ENCODE results near the gene CALY. TPM values are rescaled to one million over a fixed set of nuclear protein-coding genes. Genes with fewer than 3 reads are reported as not detected.

CALY gene
- total RNA-seq, 3 donors from 2014 or later (not counting 1 experiment from before 2014, with no cell fraction given): not detected

DNA sequence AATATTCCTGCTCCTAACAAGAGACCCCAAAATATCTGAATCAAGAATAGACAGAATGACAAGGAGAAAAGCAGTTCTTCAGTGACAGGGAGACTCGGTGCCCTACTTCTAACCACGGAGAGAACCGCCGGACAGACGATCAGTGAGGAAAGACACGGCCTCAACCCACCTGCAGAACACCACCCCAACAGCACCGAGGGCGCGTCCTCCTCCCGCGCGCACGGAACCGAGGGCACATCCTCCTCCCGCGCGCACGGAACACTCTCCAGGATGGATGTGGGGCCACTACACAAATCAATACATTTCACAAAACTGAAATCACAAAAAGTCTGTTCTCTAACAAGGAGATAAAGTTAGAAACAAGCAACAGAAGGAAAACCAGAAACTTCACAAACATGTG lies 50.3 kb downstream of the CALY start:
- H3K36me3 Mint-ChIP-seq: peaks cover 20% of the 10 kb centered on the region

GRCh38 chr10:133285217-133285616 lies 51.5 kb downstream of the CALY start:
- Histone ChIP-seq H3K27me3 (ENCODE audit: control insufficient read depth, insufficient read depth, low read length) (no peaks in the 10 kb centered on the region), H3K27ac (ENCODE audit: low read length) (no peak overlapping the region), H3K9me3 (ENCODE audit: control insufficient read depth, insufficient read depth, low read length) (no peaks in the 10 kb centered on the region), H3K4me3 (ENCODE audit: low read length) (no peak overlapping the region), H3K36me3 (ENCODE audit: control insufficient read depth, insufficient read depth, low read length) (peaks cover 74% of the 10 kb centered on the region), H3K4me1 (ENCODE audit: control insufficient read depth, insufficient read depth, low read length) (peaks cover 5% of the 10 kb centered on the region)
- peaks cover 20% of the 10 kb centered on the region for H3K36me3 Mint-ChIP-seq
- ATAC-seq (no peak), DNase-seq (no peak)
- H3K27ac Mint-ChIP-seq: no peak overlapping the region
- peaks cover 1 to 9% of the 10 kb centered on the region in 2 donors for H3K4me1 Mint-ChIP-seq
- no peaks in the 10 kb centered on the region for H3K9me3 Mint-ChIP-seq
- no peaks in the 10 kb centered on the region for H3K27me3 Mint-ChIP-seq (ENCODE audit: low read depth in 2 of 2)
- intact Hi-C loops (cut with micrococcal nuclease): no loop called here
- TF ChIP-seq, protein P1, sequence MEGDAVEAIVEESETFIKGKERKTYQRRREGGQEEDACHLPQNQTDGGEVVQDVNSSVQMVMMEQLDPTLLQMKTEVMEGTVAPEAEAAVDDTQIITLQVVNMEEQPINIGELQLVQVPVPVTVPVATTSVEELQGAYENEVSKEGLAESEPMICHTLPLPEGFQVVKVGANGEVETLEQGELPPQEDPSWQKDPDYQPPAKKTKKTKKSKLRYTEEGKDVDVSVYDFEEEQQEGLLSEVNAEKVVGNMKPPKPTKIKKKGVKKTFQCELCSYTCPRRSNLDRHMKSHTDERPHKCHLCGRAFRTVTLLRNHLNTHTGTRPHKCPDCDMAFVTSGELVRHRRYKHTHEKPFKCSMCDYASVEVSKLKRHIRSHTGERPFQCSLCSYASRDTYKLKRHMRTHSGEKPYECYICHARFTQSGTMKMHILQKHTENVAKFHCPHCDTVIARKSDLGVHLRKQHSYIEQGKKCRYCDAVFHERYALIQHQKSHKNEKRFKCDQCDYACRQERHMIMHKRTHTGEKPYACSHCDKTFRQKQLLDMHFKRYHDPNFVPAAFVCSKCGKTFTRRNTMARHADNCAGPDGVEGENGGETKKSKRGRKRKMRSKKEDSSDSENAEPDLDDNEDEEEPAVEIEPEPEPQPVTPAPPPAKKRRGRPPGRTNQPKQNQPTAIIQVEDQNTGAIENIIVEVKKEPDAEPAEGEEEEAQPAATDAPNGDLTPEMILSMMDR (IDR thresholded peaks at IDR 0.05): no peak
- WGBS (ENCODE audit: insufficient coverage): 95% methylated on average over 36 of the region's 36 CpGs
- no peak overlapping the region for H3K4me3 Mint-ChIP-seq

More for the DNA sequence above, 50.3 kb downstream of the CALY start:
- Histone ChIP-seq H3K4me1 (ENCODE audit: control insufficient read depth, insufficient read depth, low read length) (no peaks in the 10 kb centered on the region), H3K27ac (ENCODE audit: low read length) (no peak overlapping the region), H3K4me3 (ENCODE audit: low read length) (no peak overlapping the region), H3K36me3 (ENCODE audit: control insufficient read depth, insufficient read depth, low read length) (peaks cover 78% of the 10 kb centered on the region), H3K9me3 (ENCODE audit: control insufficient read depth, insufficient read depth, low read length) (no peaks in the 10 kb centered on the region), H3K27me3 (ENCODE audit: control insufficient read depth, insufficient read depth, low read length) (no peaks in the 10 kb centered on the region)
- intact Hi-C loops (cut with micrococcal nuclease): no loop called here
- TF ChIP-seq, protein P1 (IDR thresholded peaks at IDR 0.05): no peak
- ATAC-seq (no peak), DNase-seq (no peak)
- WGBS (ENCODE audit: insufficient coverage): 83% methylated on average over 18 of the region's 18 CpGs
- H3K27me3 Mint-ChIP-seq (ENCODE audit: low read depth in 2 of 2): no peaks in the 10 kb centered on the region
- H3K4me3 Mint-ChIP-seq: no peak overlapping the region
- peaks cover 0 to 6% of the 10 kb centered on the region in 2 donors for H3K4me1 Mint-ChIP-seq
- peak overlapping the region in 1 of 2 donors; percentile 28 for H3K27ac Mint-ChIP-seq
- no peaks in the 10 kb centered on the region for H3K9me3 Mint-ChIP-seq

DNA sequence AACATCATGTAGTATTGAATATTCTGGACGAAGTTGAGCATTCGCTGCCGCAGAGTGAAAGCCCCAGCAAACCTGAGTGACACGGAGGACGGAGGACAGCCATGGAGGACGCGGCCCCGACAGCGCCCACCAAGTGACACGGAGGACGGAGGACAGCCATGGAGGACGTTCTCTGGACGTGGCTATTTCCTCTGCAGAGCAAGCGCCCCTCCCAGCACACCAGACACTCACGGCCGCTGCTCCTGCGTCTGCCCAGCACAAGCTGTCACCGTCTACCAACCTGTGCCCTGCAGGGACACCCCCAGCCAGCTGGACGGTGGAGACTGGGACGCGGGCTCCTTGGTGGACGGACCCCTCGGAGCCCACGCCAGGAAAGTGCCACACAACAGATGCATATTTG lies 52.8 kb downstream of the CALY start:
- Mint-ChIP-seq H3K4me3 (no peak overlapping the region), H3K9me3 (no peaks in the 10 kb centered on the region), H3K4me1 (peaks cover 14 to 21% of the 10 kb centered on the region in 2 donors), H3K36me3 (peaks cover 18% of the 10 kb centered on the region), H3K27ac (no peak overlapping the region), H3K27me3 (ENCODE audit: low read depth in 2 of 2) (no peaks in the 10 kb centered on the region)
- TF ChIP-seq, protein P1 (IDR thresholded peaks at IDR 0.05): no peak
- H3K4me3 ChIP-seq (ENCODE audit: low read length): no peak overlapping the region
- peaks cover 18% of the 10 kb centered on the region for H3K4me1 ChIP-seq (ENCODE audit: control insufficient read depth, insufficient read depth, low read length)
- DNase-seq (no peak), ATAC-seq (no peak)
- H3K27ac ChIP-seq (ENCODE audit: low read length): no peak overlapping the region
- intact Hi-C loops (cut with micrococcal nuclease): no loop called here
- H3K27me3 ChIP-seq (ENCODE audit: control insufficient read depth, insufficient read depth, low read length): no peaks in the 10 kb centered on the region
- H3K9me3 ChIP-seq (ENCODE audit: control insufficient read depth, insufficient read depth, low read length): no peaks in the 10 kb centered on the region
- WGBS (ENCODE audit: insufficient coverage): 97% methylated on average over 24 of the region's 24 CpGs
- H3K36me3 ChIP-seq (ENCODE audit: control insufficient read depth, insufficient read depth, low read length): peaks cover 65% of the 10 kb centered on the region

GRCh38 chr10:133282846-133283390 lies 53.8 kb downstream of the CALY start:
- Histone ChIP-seq H3K36me3 (ENCODE audit: control insufficient read depth, insufficient read depth, low read length) (peaks cover 58% of the 10 kb centered on the region), H3K27me3 (ENCODE audit: control insufficient read depth, insufficient read depth, low read length) (no peaks in the 10 kb centered on the region), H3K4me3 (ENCODE audit: low read length) (no peak overlapping the region), H3K4me1 (ENCODE audit: control insufficient read depth, insufficient read depth, low read length) (peaks cover 28% of the 10 kb centered on the region), H3K27ac (ENCODE audit: low read length) (no peak overlapping the region), H3K9me3 (ENCODE audit: control insufficient read depth, insufficient read depth, low read length) (no peaks in the 10 kb centered on the region)
- intact Hi-C loops (cut with micrococcal nuclease): no loop called here
- Mint-ChIP-seq H3K36me3 (peaks cover 14% of the 10 kb centered on the region), H3K4me1 (peaks cover 24 to 32% of the 10 kb centered on the region in 2 donors), H3K27me3 (ENCODE audit: low read depth in 2 of 2) (no peaks in the 10 kb centered on the region), H3K4me3 (no peak overlapping the region), H3K27ac (no peak overlapping the region), H3K9me3 (no peaks in the 10 kb centered on the region)
- TF ChIP-seq, protein P1 (IDR thresholded peaks at IDR 0.05): no peak
- WGBS (ENCODE audit: insufficient coverage): 95% methylated on average over 24 of the region's 24 CpGs
- DNase-seq (no peak), ATAC-seq (no peak)
